CD4-positive, CD25-positive, alpha-beta regulatory T cell (primary cell): ENCODE results near the gene MCHR1. TPM values are rescaled to one million over a fixed set of nuclear protein-coding genes. Genes with fewer than 3 reads are reported as not detected.

Experiments used
- ATAC-seq, 2 donors: fragments of 150-1000 bp; cut with Tn5 transposase; one replicate each; pipeline ENCODE4 v1.10.0; 2021; ENCODE audit warnings: low read depth in 2 of 2, moderate number of reproducible peaks in 2 of 2, moderate library complexity in 1 of 2
- DNase-seq, 3 donors: peaks; one replicate each; pipeline versions ENCODE4 v3.0.0 to v3.0.0-alpha.2; 2012 to 2022; ENCODE audit warnings: mixed read lengths in 1 of 3
- H3K27ac ChIP-seq: one replicate; pipeline ENCODE4 v1.7.0; 2013; ENCODE audit warnings: mild to moderate bottlenecking, low read length; ENCODE audit not compliant: insufficient read depth, poor library complexity, severe bottlenecking
- H3K27me3 ChIP-seq: one replicate; pipeline ENCODE4 v1.7.0; 2013; ENCODE audit warnings: low read length; ENCODE audit not compliant: control insufficient read depth, insufficient read depth
- H3K36me3 ChIP-seq: one replicate; pipeline ENCODE4 v1.7.0; 2013; ENCODE audit warnings: mild to moderate bottlenecking, low read length, moderate library complexity; ENCODE audit not compliant: control insufficient read depth, insufficient read depth
- H3K4me1 ChIP-seq: 2 replicates; pipeline ENCODE4 v1.7.0; 2013; ENCODE audit warnings: mild to moderate bottlenecking, low read length; ENCODE audit not compliant: insufficient read depth, control insufficient read depth, poor library complexity, severe bottlenecking
- H3K4me3 ChIP-seq: one replicate; pipeline ENCODE4 v1.7.0; 2013; ENCODE audit warnings: low read depth, mild to moderate bottlenecking, low read length, moderate library complexity
- H3K9me3 ChIP-seq, 2 experiments: 1 replicate in 1 of 2; 2 replicates in 1 of 2; pipeline ENCODE4 v1.7.0; 2013; ENCODE audit warnings: low read length in 2 of 2, mild to moderate bottlenecking in 1 of 2, moderate library complexity in 1 of 2; ENCODE audit not compliant: control insufficient read depth in 2 of 2
- H3K27ac Mint-ChIP-seq, 3 donors: one replicate each; pipeline ENCODE4 v1.8.0; 2020 to 2022; ENCODE audit warnings: mild to moderate bottlenecking in 3 of 3, mixed read lengths in 3 of 3, moderate library complexity in 2 of 3
- H3K27me3 Mint-ChIP-seq: one replicate; pipeline ENCODE4 v1.8.0; 2022; ENCODE audit warnings: mild to moderate bottlenecking, mixed read lengths
- H3K36me3 Mint-ChIP-seq: one replicate; pipeline ENCODE4 v1.8.0; 2020; ENCODE audit warnings: mixed read lengths
- H3K4me1 Mint-ChIP-seq, 4 donors: one replicate each; pipeline ENCODE4 v1.8.0; 2020 to 2022; ENCODE audit warnings: mixed read lengths in 4 of 4, mild to moderate bottlenecking in 1 of 4
- H3K4me3 Mint-ChIP-seq, 4 donors: one replicate each; pipeline ENCODE4 v1.8.0; 2020 to 2022; ENCODE audit warnings: mild to moderate bottlenecking in 4 of 4, mixed read lengths in 4 of 4, moderate library complexity in 3 of 4
- H3K9me3 Mint-ChIP-seq, 7 donors: one replicate each; pipeline ENCODE4 v1.8.0; 2020 to 2022; ENCODE audit warnings: mixed read lengths in 7 of 7, mild to moderate bottlenecking in 3 of 7, moderate library complexity in 2 of 7
- polyA plus RNA-seq, 4 donors: library from polyadenylated mRNA; unstranded; fragments of 300-500 nt; fragmentation: Illumina TruSeq; gene quantifications; one replicate each; pipeline ENCODE4 v1.2.3, GENCODE V29; 2021
- total RNA-seq: library from RNA; stranded (reverse); gene quantifications from one replicate; pipeline ENCODE4 v1.2.3, GENCODE V29; 2022

The MCHR1 gene
- total and polyA plus RNA-seq, 5 donors from 2014 or later, result not detected

DNA sequence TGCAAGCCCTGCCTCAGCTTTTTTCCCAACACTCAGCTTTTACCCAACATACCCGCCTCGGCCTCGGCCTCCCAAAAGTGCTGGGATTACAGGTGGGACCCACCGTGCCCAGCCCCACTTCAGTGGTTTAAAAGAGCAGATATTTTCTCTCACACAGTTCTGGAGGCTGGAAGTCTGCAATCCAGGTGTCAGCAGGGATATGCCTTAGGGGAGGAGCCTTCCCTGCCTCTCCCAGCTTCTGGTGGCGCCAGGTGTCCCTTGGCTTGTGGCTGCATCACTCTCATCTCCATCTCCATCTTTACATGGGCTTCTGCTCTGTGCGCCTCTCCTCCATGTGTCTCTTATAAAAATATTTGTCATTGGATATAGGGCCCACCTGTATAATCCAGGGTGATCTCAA, 50.0 kb downstream of the MCHR1 start:
- no peak overlapping the region for H3K4me3 ChIP-seq
- H3K36me3 Mint-ChIP-seq, result no peaks in the 10 kb centered on the region
- H3K4me1 Mint-ChIP-seq, result peaks cover 21 to 67% (median 34%) of the 10 kb centered on the region in 4 donors
- peak overlapping the region; percentile 93 to 94 (median 94) for H3K27ac Mint-ChIP-seq
- no peaks in the 10 kb centered on the region for H3K27me3 ChIP-seq
- DNase-seq (no peak), ATAC-seq (no peak)
- peak overlapping the region; percentile 72 for H3K27ac ChIP-seq
- H3K4me1 ChIP-seq, result peaks cover 63% of the 10 kb centered on the region
- H3K9me3 Mint-ChIP-seq, result peaks cover 0 to 3% (median 0%) of the 10 kb centered on the region in 7 donors
- H3K27me3 Mint-ChIP-seq, result no peaks in the 10 kb centered on the region
- no peaks in the 10 kb centered on the region for H3K36me3 ChIP-seq
- H3K4me3 Mint-ChIP-seq, result peak overlapping the region in 3 of 4 donors; percentile 33 to 79 (median 79)
- no peaks in the 10 kb centered on the region for H3K9me3 ChIP-seq

Other genes starting within 250 kb of the MCHR1 start
- 94.5 TPM for gene MRTFA, start 42.8 kb upstream of the MCHR1 start, total RNA-seq
- gene MRTFA, start 42.8 kb upstream of the MCHR1 start, polyA plus RNA-seq, result 10 to 100 TPM; 11.3 to 17.4 (median 14.9) TPM
- gene SLC25A17, start 139.9 kb downstream of the MCHR1 start, total RNA-seq, result 12.0 TPM
- gene SLC25A17, start 139.9 kb downstream of the MCHR1 start, polyA plus RNA-seq, result 10 to 100 TPM; 22.4 to 32.9 (median 23.6) TPM
- 122 TPM for gene ST13, start 177.2 kb downstream of the MCHR1 start, total RNA-seq
- 100 to 1,000 TPM; 149 to 194 (median 169) TPM for gene ST13, start 177.2 kb downstream of the MCHR1 start, polyA plus RNA-seq
- 15.3 TPM for gene XPNPEP3, start 177.7 kb downstream of the MCHR1 start, total RNA-seq
- 10 to 100 TPM in 1 of 4 donors, 1 to 10 TPM in 3; 2.4 to 11.8 (median 4.6) TPM for gene XPNPEP3, start 177.7 kb downstream of the MCHR1 start, polyA plus RNA-seq
- not detected for gene DNAJB7, start 182.6 kb downstream of the MCHR1 start, total RNA-seq
- gene DNAJB7, start 182.6 kb downstream of the MCHR1 start, polyA plus RNA-seq, result under 1 TPM in 3 of 4 donors, not detected in 1; 0.20 to 0.23 (median 0.22) TPM